NOMO-1 treated with dmso at 0.1 percent for 144 hours (cell line): ENCODE data around the gene SPINT4.
"Not testable (repeated sequence)": the region's sequence is repeated elsewhere in the genome, so short reads cannot be mapped to it uniquely, and the experiment has no call there.

Experiments
- DNase-seq: peaks from one replicate; lab custom pipeline; 2025; ENCODE audit not compliant: unreplicated experiment; lab: John Stamatoyannopoulos, UW

SPINT4 gene

GRCh38 chr20:45722047-45722446 lies at the start of gene SPINT4:
Gene SPINT4 (plus strand): TSS chr20:45722347. CDS start chr20:45722368, 21 bp downstream.
- DNase-seq, result no peak

GRCh38 chr20:45672765-45673164 lies 49.4 kb upstream of the SPINT4 start:
- peak; percentile 5 for DNase-seq

GRCh38 chr20:45679650-45680049 lies 42.5 kb upstream of the SPINT4 start:
- no peak for DNase-seq

GRCh38 chr20:45685896-45686295 lies 36.3 kb upstream of the SPINT4 start:
- DNase-seq, result no peak

GRCh38 chr20:45693346-45693745 lies 28.8 kb upstream of the SPINT4 start:
- DNase-seq, result not testable (repeated sequence)

- no peak for DNase-seq
Observed at GRCh38 chr20:45695496-45695895, 26.7 kb upstream of the SPINT4 start.

GRCh38 chr20:45701104-45701503 lies 21.0 kb upstream of the SPINT4 start:
- DNase-seq, result no peak

- DNase-seq, result no peak
Observed at GRCh38 chr20:45701873-45702272, 20.3 kb upstream of the SPINT4 start, which contains the start of gene WFDC13. Gene WFDC13 (plus strand): TSS chr20:45702038. CDS start chr20:45702124, 86 bp downstream.

- DNase-seq, result peak; percentile 56
Observed at GRCh38 chr20:45704969-45705637, 17.0 kb upstream of the SPINT4 start, which contains the start of gene WFDC10B. Gene WFDC10B (minus strand): TSS chr20:45705019. CDS start chr20:45685992, 19,027 bp downstream.

- peak; percentile 6 for DNase-seq
Observed at GRCh38 chr20:45716141-45716688, 5.9 kb upstream of the SPINT4 start.

- no peak for DNase-seq
Observed at GRCh38 chr20:45725134-45725533, 3.0 kb downstream of the SPINT4 start.

GRCh38 chr20:45727044-45727443 lies 4.9 kb downstream of the SPINT4 start:
- peak; percentile 83 for DNase-seq

- DNase-seq, result no peak
Observed at GRCh38 chr20:45732199-45732598, 10.1 kb downstream of the SPINT4 start.

- DNase-seq, result no peak
Observed at GRCh38 chr20:45735552-45735951, 13.4 kb downstream of the SPINT4 start.

- no peak for DNase-seq
Observed at GRCh38 chr20:45735988-45736387, 13.8 kb downstream of the SPINT4 start.

GRCh38 chr20:45742596-45742995 lies 20.4 kb downstream of the SPINT4 start:
- DNase-seq, result no peak

- DNase-seq, result no peak
Observed at GRCh38 chr20:45745015-45745414, 22.9 kb downstream of the SPINT4 start.

GRCh38 chr20:45751721-45752120 lies 29.6 kb downstream of the SPINT4 start:
- no peak for DNase-seq

GRCh38 chr20:45752746-45753145 lies 30.6 kb downstream of the SPINT4 start:
- DNase-seq, result no peak

GRCh38 chr20:45758096-45758495 lies 35.9 kb downstream of the SPINT4 start:
- DNase-seq, result no peak

GRCh38 chr20:45759921-45760320 lies 37.8 kb downstream of the SPINT4 start:
- not testable (repeated sequence) for DNase-seq

- not testable (repeated sequence) for DNase-seq
Observed at GRCh38 chr20:45761966-45762365, 39.8 kb downstream of the SPINT4 start.
